Stimulated activated naive B cell treated with anti-CD40 and anti-IgM and Interleukin-4, amounts not matched to agents 10 μg/mL and 1 μg/mL and 100 μg/mL, for 72 hours (primary cell): ENCODE data around the gene SLC12A6.
"Not testable (repeated sequence)": the region's sequence is repeated elsewhere in the genome, so short reads cannot be mapped to it uniquely, and the experiment has no call there.

Experiments
- ATAC-seq, 2 donors: fragments of 150-1000 bp; cut with Tn5 transposase; replicated peaks; 2 replicates each; pipeline ENCODE4 v1.10.0; 2021; ENCODE audit warnings: moderate library complexity in 1 of 2
- DNase-seq: peaks from one replicate; pipeline ENCODE4 v3.0.0; 2021
- H3K27ac Mint-ChIP-seq: one replicate; pipeline ENCODE4 v1.8.0; 2022; ENCODE audit warnings: mild to moderate bottlenecking, mixed read lengths
- H3K27me3 Mint-ChIP-seq, 2 donors: one replicate each; pipeline ENCODE4 v1.8.0; 2022; ENCODE audit warnings: mixed read lengths in 2 of 2
- H3K36me3 Mint-ChIP-seq, 2 donors: one replicate each; pipeline ENCODE4 v1.8.0; 2022; ENCODE audit warnings: mixed read lengths in 2 of 2, mild to moderate bottlenecking in 1 of 2
- H3K4me1 Mint-ChIP-seq, 2 donors: one replicate each; pipeline ENCODE4 v1.8.0; 2022; ENCODE audit warnings: mixed read lengths in 2 of 2, mild to moderate bottlenecking in 1 of 2
- H3K4me3 Mint-ChIP-seq, 2 donors: one replicate each; pipeline ENCODE4 v1.8.0; 2022; ENCODE audit warnings: mild to moderate bottlenecking in 2 of 2, mixed read lengths in 2 of 2, moderate library complexity in 1 of 2
- H3K9me3 Mint-ChIP-seq, 2 donors: one replicate each; pipeline ENCODE4 v1.8.0; 2022; ENCODE audit warnings: mixed read lengths in 2 of 2, mild to moderate bottlenecking in 1 of 2

The SLC12A6 gene

GRCh38 chr15:34348735-34349300 is 11.2 kb upstream of the SLC12A6 start:
- peaks cover 0 to 5% of the 10 kb centered on the region in 2 donors for H3K27me3 Mint-ChIP-seq
- ATAC-seq, result no peak
- peaks cover 0 to 2% of the 10 kb centered on the region in 2 donors for H3K4me1 Mint-ChIP-seq
- DNase-seq, result no peak
- no peaks in the 10 kb centered on the region for H3K9me3 Mint-ChIP-seq
- no peak overlapping the region for H3K4me3 Mint-ChIP-seq
- no peak overlapping the region for H3K27ac Mint-ChIP-seq
- H3K36me3 Mint-ChIP-seq, result peaks cover 8% of the 10 kb centered on the region in 2 donors

- Mint-ChIP-seq H3K36me3 (peaks cover 4% of the 10 kb centered on the region in 2 donors), H3K4me3 (no peak overlapping the region), H3K9me3 (no peaks in the 10 kb centered on the region), H3K4me1 (peaks cover 0 to 2% of the 10 kb centered on the region in 2 donors), H3K27me3 (peaks cover 0 to 5% of the 10 kb centered on the region in 2 donors), H3K27ac (peak overlapping the region; percentile 48)
- DNase-seq, result no peak
- no peak for ATAC-seq
Measured at GRCh38 chr15:34347951-34348638, 10.5 kb upstream of the SLC12A6 start.

- peaks cover 2 to 3% of the 10 kb centered on the region in 2 donors for H3K9me3 Mint-ChIP-seq
- H3K27me3 Mint-ChIP-seq, result peaks cover 0 to under 1% of the 10 kb centered on the region in 2 donors
- peaks cover 18 to 22% of the 10 kb centered on the region in 2 donors for H3K36me3 Mint-ChIP-seq
- H3K4me1 Mint-ChIP-seq, result peaks cover 12 to 36% of the 10 kb centered on the region in 2 donors
- no peak within 1 kb of the TSS for H3K4me3 Mint-ChIP-seq
- ATAC-seq (peak; percentile 93 to 94), DNase-seq (peak; percentile 88)
- H3K27ac Mint-ChIP-seq, result peak within 1 kb of the TSS; percentile 95
Measured at GRCh38 chr15:34342737-34343575, 5.4 kb upstream of the SLC12A6 start, which contains the start of the genes NOP10 and NUTM1. Gene NOP10, minus strand, starts transcription at chr15:34343136. Its CDS starts 63 bp downstream, at chr15:34343073. Gene NUTM1, plus strand, starts transcription at chr15:34343315. Its CDS starts 382 bp downstream, at chr15:34343697.

GRCh38 chr15:34342213-34342736 is 4.7 kb upstream of the SLC12A6 start:
- H3K4me3 Mint-ChIP-seq, DNase-seq: not testable (repeated sequence)

GRCh38 chr15:34341381-34342212 is 4.0 kb upstream of the SLC12A6 start:
- Mint-ChIP-seq H3K4me1 (peaks cover 17 to 44% of the 10 kb centered on the region in 2 donors), H3K9me3 (peaks cover 2 to 3% of the 10 kb centered on the region in 2 donors), H3K27ac (peak overlapping the region; percentile 95), H3K36me3 (peaks cover 19 to 28% of the 10 kb centered on the region in 2 donors), H3K27me3 (no peaks in the 10 kb centered on the region), H3K4me3 (no peak overlapping the region)
- ATAC-seq, result no peak
- no peak for DNase-seq

More at GRCh38 chr15:34342213-34342736, 4.7 kb upstream of the SLC12A6 start:
- H3K36me3 Mint-ChIP-seq, result peaks cover 18 to 22% of the 10 kb centered on the region in 2 donors
- peak overlapping the region; percentile 95 for H3K27ac Mint-ChIP-seq
- peaks cover 12 to 37% of the 10 kb centered on the region in 2 donors for H3K4me1 Mint-ChIP-seq
- H3K27me3 Mint-ChIP-seq, ATAC-seq, H3K9me3 Mint-ChIP-seq: not testable (repeated sequence)

GRCh38 chr15:34339946-34340345 is 2.4 kb upstream of the SLC12A6 start:
- Mint-ChIP-seq H3K27me3 (no peaks in the 10 kb centered on the region), H3K27ac (no peak overlapping the region), H3K4me1 (peaks cover 20 to 56% of the 10 kb centered on the region in 2 donors), H3K36me3 (peaks cover 19 to 28% of the 10 kb centered on the region in 2 donors), H3K9me3 (peaks cover 2 to 3% of the 10 kb centered on the region in 2 donors), H3K4me3 (no peak overlapping the region)
- no peak for DNase-seq
- no peak for ATAC-seq

GRCh38 chr15:34338347-34338746 is 766 bp upstream of the SLC12A6 start:
- no peak for DNase-seq
- Mint-ChIP-seq H3K4me3 (peak overlapping the region; percentile 91 to 97), H3K27ac (no peak overlapping the region), H3K36me3 (peaks cover 19 to 32% of the 10 kb centered on the region in 2 donors), H3K4me1 (peaks cover 26 to 66% of the 10 kb centered on the region in 2 donors), H3K9me3 (peaks cover 2 to 3% of the 10 kb centered on the region in 2 donors), H3K27me3 (no peaks in the 10 kb centered on the region)
- no peak for ATAC-seq

- DNase-seq (peak; percentile 39), ATAC-seq (peak; percentile 15 to 28)
- Mint-ChIP-seq H3K27ac (peak overlapping the region; percentile 99), H3K9me3 (peaks cover 2 to 3% of the 10 kb centered on the region in 2 donors), H3K27me3 (no peaks in the 10 kb centered on the region), H3K36me3 (peaks cover 19 to 31% of the 10 kb centered on the region in 2 donors), H3K4me3 (peak overlapping the region; percentile 91 to 97), H3K4me1 (peaks cover 26 to 74% of the 10 kb centered on the region in 2 donors)
Measured at GRCh38 chr15:34336991-34337556, 507 bp downstream of the SLC12A6 start.

- no peak for ATAC-seq
- Mint-ChIP-seq H3K36me3 (peaks cover 15 to 29% of the 10 kb centered on the region in 2 donors), H3K4me3 (peak overlapping the region; percentile 91 to 97), H3K27ac (peak overlapping the region; percentile 99), H3K9me3 (no peaks in the 10 kb centered on the region), H3K4me1 (peaks cover 26 to 74% of the 10 kb centered on the region in 2 donors), H3K27me3 (no peaks in the 10 kb centered on the region)
- no peak for DNase-seq
Measured at GRCh38 chr15:34336231-34336990, 1.2 kb downstream of the SLC12A6 start.

GRCh38 chr15:34335176-34336032 is 2.2 kb downstream of the SLC12A6 start:
- Mint-ChIP-seq H3K27ac (peak overlapping the region; percentile 99), H3K9me3 (no peaks in the 10 kb centered on the region), H3K4me3 (peak overlapping the region; percentile 91 to 97), H3K36me3 (peaks cover 10 to 30% of the 10 kb centered on the region in 2 donors), H3K4me1 (peaks cover 28 to 74% of the 10 kb centered on the region in 2 donors), H3K27me3 (no peaks in the 10 kb centered on the region)
- no peak for DNase-seq
- ATAC-seq, result peak in 1 of 2 donors; percentile 3

GRCh38 chr15:34334672-34335071 is 2.9 kb downstream of the SLC12A6 start:
- Mint-ChIP-seq H3K27me3 (no peaks in the 10 kb centered on the region), H3K36me3 (peaks cover 6 to 31% of the 10 kb centered on the region in 2 donors)

More at GRCh38 chr15:34334672-34335071, 2.9 kb downstream of the SLC12A6 start:
- Mint-ChIP-seq H3K4me3 (peak overlapping the region; percentile 91 to 97), H3K27ac (peak overlapping the region; percentile 99), H3K4me1 (peaks cover 29 to 75% of the 10 kb centered on the region in 2 donors), H3K9me3 (no peaks in the 10 kb centered on the region)
- ATAC-seq (no peak), DNase-seq (no peak)
